Stomach (tissue), 4 donors: Measurements from ENCODE around the gene DLG2.

Experiments
- CTCF ChIP-seq, 7 experiments: fragments of 450-650 bp in 4 of 7; fragments of 200-600 bp in 3 of 7; sonication (generic) in 3 of 7; IDR thresholded peaks; one replicate each; pipeline ENCODE4 v1.5.1; 2016 to 2019; ENCODE audit warnings: antibody characterized with exemption in 7 of 7, control low read depth in 2 of 7, mild to moderate bottlenecking in 1 of 7
- EP300 ChIP-seq: sonication (generic); formaldehyde crosslinking; IDR thresholded peaks from one replicate; pipeline ENCODE4 v1.6.1; 2017; ENCODE audit warnings: antibody characterized with exemption

GRCh38 chr11:85094795-85095194 lies 532.3 kb downstream of the DLG2 start:
- TF ChIP-seq EP300 = no peak
- TF ChIP-seq CTCF (IDR thresholded peaks at IDR 0.05) = no peak
